Neural progenitor cell (in vitro differentiated cells): Measurements from ENCODE around the gene COG7.

ENCODE experiments used
- EZH2 ChIP-seq: fragments of 200-600 bp; sonication (generic); IDR thresholded peaks from 2 replicates; pipeline ENCODE4 v1.6.1; 2017; ENCODE audit warnings: antibody characterized with exemption, mild to moderate bottlenecking, moderate library complexity
- EZH2phosphoT487 ChIP-seq: fragments of 200-600 bp; sonication (generic); IDR thresholded peaks from 2 replicates; pipeline ENCODE4 v1.6.1; 2017; ENCODE audit warnings: antibody characterized with exemption
- TF ChIP-seq, protein P1 (sequence below): fragments of 200-600 bp; sonication (generic); IDR thresholded peaks from 2 replicates; pipeline ENCODE4 v1.5.1; 2017; ENCODE audit warnings: antibody characterized with exemption, mild to moderate bottlenecking

DNA sequence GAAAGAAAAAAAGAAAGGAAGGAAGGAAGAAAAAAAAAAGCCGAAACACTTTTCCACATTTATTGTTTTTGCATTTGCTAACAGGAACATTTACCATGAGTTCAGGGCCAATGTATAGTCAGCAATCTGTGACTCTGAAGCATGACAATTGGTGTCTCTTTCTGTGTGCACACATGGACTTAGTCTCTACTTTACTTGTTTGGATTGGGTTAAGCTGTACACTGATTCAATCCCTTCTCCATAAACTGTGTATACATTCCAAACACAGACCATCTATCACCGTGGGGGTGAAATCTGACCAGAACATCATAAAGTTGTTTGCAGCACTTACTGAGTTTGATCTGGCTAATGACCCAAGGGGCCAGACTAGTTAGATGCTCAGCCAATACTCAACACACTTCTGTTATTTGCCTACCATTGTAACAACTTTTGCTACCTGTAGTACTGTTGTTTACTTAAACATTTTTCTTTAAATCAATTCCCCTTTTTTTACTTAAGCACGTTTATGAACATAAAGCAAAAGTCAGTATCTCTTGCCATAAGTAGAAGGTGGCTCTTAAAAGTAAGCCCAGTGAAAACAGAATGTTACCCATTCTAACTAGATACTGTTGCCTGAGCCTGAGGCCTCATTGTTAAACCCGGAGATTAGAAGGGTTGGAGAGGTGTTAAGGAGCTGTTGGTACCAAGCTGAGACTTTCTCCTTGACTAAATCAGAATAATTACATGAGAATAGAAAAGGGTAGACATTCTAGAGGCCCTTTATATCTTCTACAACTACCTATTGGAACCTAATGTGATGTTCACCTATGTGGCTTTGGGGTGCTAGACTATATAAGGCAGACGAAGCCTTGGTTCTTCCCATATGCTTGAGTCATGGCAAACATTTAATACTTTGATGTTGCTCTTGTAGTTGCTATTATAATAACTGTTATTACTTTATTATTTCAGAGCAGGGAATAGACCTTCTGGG is 109.1 kb downstream of the COG7 start:
- TF ChIP-seq, protein P1, sequence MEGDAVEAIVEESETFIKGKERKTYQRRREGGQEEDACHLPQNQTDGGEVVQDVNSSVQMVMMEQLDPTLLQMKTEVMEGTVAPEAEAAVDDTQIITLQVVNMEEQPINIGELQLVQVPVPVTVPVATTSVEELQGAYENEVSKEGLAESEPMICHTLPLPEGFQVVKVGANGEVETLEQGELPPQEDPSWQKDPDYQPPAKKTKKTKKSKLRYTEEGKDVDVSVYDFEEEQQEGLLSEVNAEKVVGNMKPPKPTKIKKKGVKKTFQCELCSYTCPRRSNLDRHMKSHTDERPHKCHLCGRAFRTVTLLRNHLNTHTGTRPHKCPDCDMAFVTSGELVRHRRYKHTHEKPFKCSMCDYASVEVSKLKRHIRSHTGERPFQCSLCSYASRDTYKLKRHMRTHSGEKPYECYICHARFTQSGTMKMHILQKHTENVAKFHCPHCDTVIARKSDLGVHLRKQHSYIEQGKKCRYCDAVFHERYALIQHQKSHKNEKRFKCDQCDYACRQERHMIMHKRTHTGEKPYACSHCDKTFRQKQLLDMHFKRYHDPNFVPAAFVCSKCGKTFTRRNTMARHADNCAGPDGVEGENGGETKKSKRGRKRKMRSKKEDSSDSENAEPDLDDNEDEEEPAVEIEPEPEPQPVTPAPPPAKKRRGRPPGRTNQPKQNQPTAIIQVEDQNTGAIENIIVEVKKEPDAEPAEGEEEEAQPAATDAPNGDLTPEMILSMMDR = no peak
- TF ChIP-seq EZH2phosphoT487 (no peak), EZH2 (no peak)
